Vagina (tissue), 2 donors: ENCODE measurements around the gene LRRC75B.
"Not testable (repeated sequence)": the region's sequence is repeated elsewhere in the genome, so short reads cannot be mapped to it uniquely, and the experiment has no call there.

ENCODE experiments used
- POLR2A ChIP-seq, 2 donors: fragments of 450-650 bp; IDR thresholded peaks; one replicate each; pipeline ENCODE4 v1.6.1; 2017; ENCODE audit warnings: antibody characterized with exemption in 2 of 2, mild to moderate bottlenecking in 2 of 2, moderate library complexity in 2 of 2
- TF ChIP-seq, protein P1 (sequence below), 3 experiments: fragments of 450-650 bp in 2 of 3; fragments of 200-600 bp in 1 of 3; sonication (generic) in 1 of 3; IDR thresholded peaks; one replicate each; pipeline ENCODE4 v1.5.1; 2017 to 2019; ENCODE audit warnings: antibody characterized with exemption in 3 of 3, mild to moderate bottlenecking in 2 of 3, moderate library complexity in 2 of 3

- TF ChIP-seq, protein P1, sequence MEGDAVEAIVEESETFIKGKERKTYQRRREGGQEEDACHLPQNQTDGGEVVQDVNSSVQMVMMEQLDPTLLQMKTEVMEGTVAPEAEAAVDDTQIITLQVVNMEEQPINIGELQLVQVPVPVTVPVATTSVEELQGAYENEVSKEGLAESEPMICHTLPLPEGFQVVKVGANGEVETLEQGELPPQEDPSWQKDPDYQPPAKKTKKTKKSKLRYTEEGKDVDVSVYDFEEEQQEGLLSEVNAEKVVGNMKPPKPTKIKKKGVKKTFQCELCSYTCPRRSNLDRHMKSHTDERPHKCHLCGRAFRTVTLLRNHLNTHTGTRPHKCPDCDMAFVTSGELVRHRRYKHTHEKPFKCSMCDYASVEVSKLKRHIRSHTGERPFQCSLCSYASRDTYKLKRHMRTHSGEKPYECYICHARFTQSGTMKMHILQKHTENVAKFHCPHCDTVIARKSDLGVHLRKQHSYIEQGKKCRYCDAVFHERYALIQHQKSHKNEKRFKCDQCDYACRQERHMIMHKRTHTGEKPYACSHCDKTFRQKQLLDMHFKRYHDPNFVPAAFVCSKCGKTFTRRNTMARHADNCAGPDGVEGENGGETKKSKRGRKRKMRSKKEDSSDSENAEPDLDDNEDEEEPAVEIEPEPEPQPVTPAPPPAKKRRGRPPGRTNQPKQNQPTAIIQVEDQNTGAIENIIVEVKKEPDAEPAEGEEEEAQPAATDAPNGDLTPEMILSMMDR (IDR thresholded peaks at IDR 0.05): not testable (repeated sequence)
- TF ChIP-seq POLR2A (IDR thresholded peaks at IDR 0.05): not testable (repeated sequence)
Observed at GRCh38 chr22:24552503-24553286, 40.2 kb downstream of the LRRC75B start.
